ENCODE data around the gene C14orf119.

Gene C14orf119

GRCh38 chr14:23112359-23113178 lies 17.3 kb downstream of the C14orf119 start:
- no peak for DNase-seq

GRCh38 chr14:23113431-23114119 lies 18.3 kb downstream of the C14orf119 start:
- no peak for DNase-seq

GRCh38 chr14:23114120-23114458 lies 18.8 kb downstream of the C14orf119 start:
- no peak for DNase-seq

GRCh38 chr14:23114669-23115038 lies 19.3 kb downstream of the C14orf119 start:
- DNase-seq = no peak

GRCh38 chr14:23115039-23115731 lies 19.9 kb downstream of the C14orf119 start:
- peak; percentile 90 for DNase-seq

GRCh38 chr14:23115918-23116317 lies 20.6 kb downstream of the C14orf119 start:
- DNase-seq = no peak

GRCh38 chr14:23117371-23118020 lies 22.2 kb downstream of the C14orf119 start:
- DNase-seq = no peak

GRCh38 chr14:23118506-23119362 lies 23.4 kb downstream of the C14orf119 start, which contains the start of gene CEBPE:
CEBPE (minus strand) TSS chr14:23119255; CDS start chr14:23119091, 164 bp downstream.
- DNase-seq = no peak

GRCh38 chr14:23119363-23120327 lies 24.3 kb downstream of the C14orf119 start:
- DNase-seq = no peak

GRCh38 chr14:23120541-23121251 lies 25.4 kb downstream of the C14orf119 start:
- peak; percentile 82 for DNase-seq

GRCh38 chr14:23121361-23121771 lies 26.1 kb downstream of the C14orf119 start:
- DNase-seq = no peak

GRCh38 chr14:23122086-23122485 lies 26.8 kb downstream of the C14orf119 start:
- no peak for DNase-seq

GRCh38 chr14:23123419-23123818 lies 28.1 kb downstream of the C14orf119 start:
- DNase-seq = no peak

- DNase-seq = no peak
These were observed 29.1 kb downstream of the C14orf119 start for GRCh38 chr14:23124337-23124954.

- no peak for DNase-seq
These were observed 29.7 kb downstream of the C14orf119 start for GRCh38 chr14:23125011-23125410.

- DNase-seq = no peak
These were observed 30.7 kb downstream of the C14orf119 start for GRCh38 chr14:23125933-23126524.

GRCh38 chr14:23126548-23127278 lies 31.4 kb downstream of the C14orf119 start:
- no peak for DNase-seq

GRCh38 chr14:23127861-23128260 lies 32.6 kb downstream of the C14orf119 start:
- DNase-seq = no peak

Measured in amniotic stem cell (primary cell).